GM23248 (cell line): ENCODE results near the gene AOC3.

ENCODE experiments used
- EZH2 ChIP-seq: fragments of 200-600 bp; sonication (generic); IDR thresholded peaks from 2 replicates; pipeline ENCODE4 v1.6.1; 2018; ENCODE audit warnings: antibody characterized with exemption, mild to moderate bottlenecking; ENCODE audit not compliant: insufficient read depth, poor library complexity, severe bottlenecking
- EZH2phosphoT487 ChIP-seq: fragments of 200-600 bp; sonication (generic); IDR thresholded peaks from 2 replicates; pipeline ENCODE4 v1.6.1; 2018; ENCODE audit warnings: antibody characterized with exemption, moderate library complexity, mild to moderate bottlenecking, low read depth; ENCODE audit not compliant: insufficient read depth

GRCh38 chr17:42827472-42827871 is 23.5 kb upstream of the AOC3 start:
- TF ChIP-seq EZH2 (no peak), EZH2phosphoT487 (no peak)
